Fibroblast of lung (primary cell): ENCODE results near the gene RETREG1. TPM values are rescaled to one million over a fixed set of nuclear protein-coding genes. Genes with fewer than 3 reads are reported as not detected.

Source experiments
- DNase-seq, 2 donors: peaks; one replicate each; pipeline versions ENCODE4 v3.0.0 to v3.0.0-alpha.2; 2010; ENCODE audit warnings: low read depth in 2 of 2
- H2AFZ ChIP-seq: 2 replicates; pipeline ENCODE4 v1.5.1; 2012; ENCODE audit warnings: low read length, control low read depth, inconsistent platforms
- H3K27ac ChIP-seq: 2 replicates; pipeline ENCODE4 v1.5.1; 2011; ENCODE audit warnings: low read length, control low read depth; ENCODE audit not compliant: insufficient read depth
- H3K27me3 ChIP-seq: 2 replicates; pipeline ENCODE4 v1.5.1; 2011; ENCODE audit warnings: mild to moderate bottlenecking, low read length; ENCODE audit not compliant: control insufficient read depth, insufficient read depth
- H3K36me3 ChIP-seq: 2 replicates; pipeline ENCODE4 v1.5.1; 2011; ENCODE audit warnings: low read length; ENCODE audit not compliant: control insufficient read depth, insufficient read depth
- H3K4me1 ChIP-seq: 2 replicates; pipeline ENCODE4 v1.5.1; 2011; ENCODE audit warnings: low read length; ENCODE audit not compliant: control insufficient read depth, insufficient read depth; ENCODE audit errors: extremely low read depth
- H3K4me2 ChIP-seq: 2 replicates; pipeline ENCODE4 v1.5.1; 2011; ENCODE audit warnings: low read length, control low read depth; ENCODE audit not compliant: insufficient read depth; ENCODE audit errors: extremely low read depth
- H3K4me3 ChIP-seq, 4 experiments: fragments of 200-600 bp in 1 of 4; sonication (generic) in 1 of 4; replicated peaks in 1 of 4; 2 replicates each; pipeline ENCODE4 v1.5.1; 2011 to 2016; ENCODE audit warnings: low read length in 4 of 4, low read depth in 3 of 4, mild to moderate bottlenecking in 3 of 4, control low read depth in 2 of 4, inconsistent platforms in 1 of 4, mixed read lengths in 1 of 4; ENCODE audit not compliant: insufficient read depth in 1 of 4; ENCODE audit errors: control extremely low read depth in 1 of 4
- H3K79me2 ChIP-seq: 2 replicates; pipeline ENCODE4 v1.5.1; 2012; ENCODE audit warnings: mild to moderate bottlenecking, low read length, inconsistent platforms; ENCODE audit not compliant: control insufficient read depth, insufficient read depth
- H3K9ac ChIP-seq: 2 replicates; pipeline ENCODE4 v1.5.1; 2011; ENCODE audit warnings: mild to moderate bottlenecking, low read length, control low read depth; ENCODE audit not compliant: insufficient read depth
- H3K9me3 ChIP-seq: 2 replicates; pipeline ENCODE4 v1.5.1; 2012; ENCODE audit warnings: low read depth, low read length; ENCODE audit not compliant: control insufficient read depth, insufficient read depth
- H4K20me1 ChIP-seq: 2 replicates; pipeline ENCODE4 v1.5.1; 2011; ENCODE audit warnings: low read length; ENCODE audit not compliant: control insufficient read depth, insufficient read depth; ENCODE audit errors: extremely low read depth
- EZH2 ChIP-seq: IDR thresholded peaks from 2 replicates; pipeline ENCODE4 v1.5.1; 2012; ENCODE audit warnings: low read length, control low read depth, mild to moderate bottlenecking; ENCODE audit errors: missing control alignments
- polyA plus RNA-seq, 2 donors: library from polyadenylated mRNA; depleted of rRNA in 1 of 2; stranded (reverse) in 1 of 2; unstranded in 1 of 2; fragments of >200 nt; gene quantifications; 2 replicates each; pipeline ENCODE4 v1.2.1, GENCODE V29; 2011 to 2012; ENCODE audit warnings: missing spikeins in 1 of 2
- total RNA-seq: library from RNA; depleted of rRNA; stranded (reverse); fragments of >200 nt; gene quantifications from 2 replicates; pipeline ENCODE4 v1.2.1, GENCODE V29; 2014
- TF ChIP-seq, protein P1 (sequence below), 2 donors: IDR thresholded peaks in 1 of 2; conservative IDR thresholded peaks in 1 of 2; 1 replicate in 1 of 2; 2 replicates in 1 of 2; pipeline ENCODE4 v1.5.1; 2011 to 2012; ENCODE audit warnings: low read length in 2 of 2, control low read depth in 1 of 2, inconsistent platforms in 1 of 2, low read depth in 1 of 2, mild to moderate bottlenecking in 1 of 2

Gene RETREG1
- total and polyA plus RNA-seq, 2 donors (not counting 1 experiment from before 2014, with no cell fraction given) = 0.41 to 0.99 TPM

DNA sequence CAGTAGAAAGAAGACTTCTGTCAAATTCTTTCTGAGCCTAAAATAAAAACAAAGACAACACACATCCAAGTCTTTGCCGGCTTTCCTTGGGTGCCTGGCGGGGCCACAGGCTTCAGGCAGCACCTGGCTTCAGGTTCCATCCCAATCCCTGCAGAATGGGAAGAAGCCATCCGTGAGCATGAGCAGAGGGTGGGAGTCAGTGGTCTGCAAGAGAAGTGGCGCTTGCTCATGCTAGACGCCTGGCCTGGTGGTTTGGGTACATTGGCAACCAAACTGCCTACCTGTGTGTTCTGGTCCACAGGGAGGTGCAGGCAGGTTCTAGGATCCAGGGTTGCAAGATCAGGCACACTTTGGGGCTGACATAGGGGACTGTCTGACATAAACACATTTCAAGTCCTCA lies 47.6 kb upstream of the RETREG1 start:
- H3K9me3 ChIP-seq = no peaks in the 10 kb centered on the region
- H3K27me3 ChIP-seq = no peaks in the 10 kb centered on the region
- DNase-seq = no peak
- no peaks in the 10 kb centered on the region for H3K4me1 ChIP-seq
- H4K20me1 ChIP-seq = no peaks in the 10 kb centered on the region
- H3K36me3 ChIP-seq = peaks cover 16% of the 10 kb centered on the region
- H3K27ac ChIP-seq = no peak overlapping the region
- no peak overlapping the region for H3K9ac ChIP-seq
- no peak overlapping the region for H3K4me3 ChIP-seq
- H3K4me2 ChIP-seq = no peak overlapping the region
- no peak overlapping the region for H2AFZ ChIP-seq
- TF ChIP-seq EZH2 = no peak
- TF ChIP-seq, protein P1, sequence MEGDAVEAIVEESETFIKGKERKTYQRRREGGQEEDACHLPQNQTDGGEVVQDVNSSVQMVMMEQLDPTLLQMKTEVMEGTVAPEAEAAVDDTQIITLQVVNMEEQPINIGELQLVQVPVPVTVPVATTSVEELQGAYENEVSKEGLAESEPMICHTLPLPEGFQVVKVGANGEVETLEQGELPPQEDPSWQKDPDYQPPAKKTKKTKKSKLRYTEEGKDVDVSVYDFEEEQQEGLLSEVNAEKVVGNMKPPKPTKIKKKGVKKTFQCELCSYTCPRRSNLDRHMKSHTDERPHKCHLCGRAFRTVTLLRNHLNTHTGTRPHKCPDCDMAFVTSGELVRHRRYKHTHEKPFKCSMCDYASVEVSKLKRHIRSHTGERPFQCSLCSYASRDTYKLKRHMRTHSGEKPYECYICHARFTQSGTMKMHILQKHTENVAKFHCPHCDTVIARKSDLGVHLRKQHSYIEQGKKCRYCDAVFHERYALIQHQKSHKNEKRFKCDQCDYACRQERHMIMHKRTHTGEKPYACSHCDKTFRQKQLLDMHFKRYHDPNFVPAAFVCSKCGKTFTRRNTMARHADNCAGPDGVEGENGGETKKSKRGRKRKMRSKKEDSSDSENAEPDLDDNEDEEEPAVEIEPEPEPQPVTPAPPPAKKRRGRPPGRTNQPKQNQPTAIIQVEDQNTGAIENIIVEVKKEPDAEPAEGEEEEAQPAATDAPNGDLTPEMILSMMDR (conservative IDR thresholded peaks at IDR 0.05 in 1 of 2, IDR thresholded peaks at IDR 0.05 in 1 of 2; ENCODE audit: low read depth in 1 of 2, low read length in 2 of 2) = no peak
- no peaks in the 10 kb centered on the region for H3K79me2 ChIP-seq

DNA sequence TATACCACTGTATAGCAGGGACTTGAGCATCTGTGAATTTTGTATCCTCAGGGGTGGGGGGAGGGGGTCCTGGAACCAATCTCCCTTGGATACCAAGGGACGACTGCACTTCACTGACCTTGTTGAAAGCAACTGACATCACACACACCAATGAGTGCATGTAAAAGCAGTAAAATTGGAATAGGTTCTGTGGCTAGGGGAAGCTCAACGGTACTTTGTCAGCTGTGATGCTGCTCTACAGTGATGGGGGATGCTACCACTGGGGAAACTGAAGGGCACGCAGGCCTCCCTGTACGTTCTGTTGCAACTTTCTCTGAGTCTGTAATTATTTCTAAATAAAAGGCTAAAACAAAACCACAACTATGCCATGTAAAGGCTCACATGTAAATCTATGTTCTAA lies 47.0 kb upstream of the RETREG1 start:
- Histone ChIP-seq H3K4me3 (no peak overlapping the region), H2AFZ (no peak overlapping the region), H3K9me3 (no peaks in the 10 kb centered on the region), H3K36me3 (peaks cover 16% of the 10 kb centered on the region), H4K20me1 (no peaks in the 10 kb centered on the region), H3K4me1 (no peaks in the 10 kb centered on the region), H3K79me2 (no peaks in the 10 kb centered on the region), H3K4me2 (no peak overlapping the region), H3K27me3 (no peaks in the 10 kb centered on the region), H3K27ac (no peak overlapping the region), H3K9ac (no peak overlapping the region)
- TF ChIP-seq, protein P1 (conservative IDR thresholded peaks at IDR 0.05 in 1 of 2, IDR thresholded peaks at IDR 0.05 in 1 of 2; ENCODE audit: low read depth in 1 of 2, low read length in 2 of 2) = no peak
- no peak for TF ChIP-seq EZH2
- no peak for DNase-seq

DNA sequence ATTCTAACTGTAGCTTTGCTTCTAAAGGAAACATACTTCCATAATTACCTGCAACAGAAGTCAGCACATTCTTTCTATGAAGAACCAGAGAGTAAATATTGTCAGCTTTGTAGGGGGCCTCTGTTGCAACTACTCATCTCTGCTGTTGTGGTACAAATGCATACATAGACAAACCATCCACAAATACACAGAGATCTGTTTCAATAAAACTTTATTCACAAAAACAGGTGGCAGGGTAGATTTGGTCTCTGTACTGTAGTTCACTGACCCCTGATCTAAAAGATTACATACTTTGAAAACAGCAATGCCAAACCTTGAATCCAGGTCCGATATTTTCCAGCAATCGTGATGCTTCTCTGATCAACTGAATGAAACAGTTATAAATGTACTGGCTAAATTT lies 44.9 kb upstream of the RETREG1 start:
- Histone ChIP-seq H2AFZ (no peak overlapping the region), H3K36me3 (peaks cover 8% of the 10 kb centered on the region), H3K27me3 (no peaks in the 10 kb centered on the region), H3K4me1 (no peaks in the 10 kb centered on the region), H3K9me3 (no peaks in the 10 kb centered on the region), H4K20me1 (no peaks in the 10 kb centered on the region), H3K4me2 (no peak overlapping the region), H3K27ac (no peak overlapping the region), H3K4me3 (no peak overlapping the region), H3K9ac (no peak overlapping the region), H3K79me2 (no peaks in the 10 kb centered on the region)
- TF ChIP-seq EZH2 = no peak
- TF ChIP-seq, protein P1 (conservative IDR thresholded peaks at IDR 0.05 in 1 of 2, IDR thresholded peaks at IDR 0.05 in 1 of 2; ENCODE audit: low read depth in 1 of 2, low read length in 2 of 2) = no peak
- DNase-seq = no peak
